Stimulated activated CD8-positive, alpha-beta memory T cell treated with anti-CD3 and anti-CD28 coated beads, Interleukin-7, amount 100 ng/mL, for 24 hours (primary cell): Measurements from ENCODE around the gene LGMN.

Source experiments
- DNase-seq: peaks from one replicate; pipeline ENCODE4 v3.0.0-alpha.2; 2020; ENCODE audit warnings: low read depth

Gene LGMN

DNA sequence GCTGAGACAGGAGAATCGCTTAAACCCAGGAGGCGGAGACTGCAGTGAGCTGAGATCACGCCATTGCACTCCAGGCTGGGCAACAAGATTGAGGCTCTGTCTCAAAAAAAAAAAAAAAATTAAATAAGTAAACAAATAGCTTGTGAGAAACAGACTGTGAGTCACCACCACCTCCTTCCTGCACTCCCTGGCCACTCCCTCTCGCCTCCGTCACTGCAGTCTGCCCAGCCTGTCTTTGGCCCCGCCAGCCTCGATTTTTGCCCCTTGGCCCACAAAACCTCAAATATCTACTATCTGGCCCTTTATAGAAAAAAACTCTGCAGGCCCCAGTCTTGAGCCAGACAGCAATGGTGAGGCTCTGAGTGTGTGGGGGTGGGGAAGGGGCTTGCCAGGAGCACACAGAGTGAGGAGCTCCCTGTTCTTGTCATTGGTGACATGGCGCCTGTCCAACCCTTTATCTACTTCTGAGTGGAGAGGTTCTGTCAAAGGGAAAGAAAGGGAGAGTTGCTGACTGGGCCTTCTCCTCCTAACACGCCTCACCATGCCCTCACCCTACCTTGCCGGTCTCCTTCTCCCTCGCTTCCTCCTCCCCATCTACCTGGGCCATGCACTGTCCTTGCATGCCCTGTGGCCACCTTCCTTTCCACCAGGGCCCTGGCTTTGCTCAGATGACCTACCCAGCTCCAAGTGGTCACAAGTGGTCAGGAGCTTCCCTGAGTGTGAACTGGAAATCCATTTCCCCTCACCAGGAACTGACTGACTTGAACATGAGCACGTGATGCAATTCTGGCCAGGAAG is 22.1 kb downstream of the LGMN start:
- DNase-seq = no peak

- no peak for DNase-seq
Measured at GRCh38 chr14:92724516-92725340, 23.7 kb downstream of the LGMN start.

- DNase-seq = no peak
Measured at GRCh38 chr14:92719890-92720323, 28.5 kb downstream of the LGMN start.

DNA sequence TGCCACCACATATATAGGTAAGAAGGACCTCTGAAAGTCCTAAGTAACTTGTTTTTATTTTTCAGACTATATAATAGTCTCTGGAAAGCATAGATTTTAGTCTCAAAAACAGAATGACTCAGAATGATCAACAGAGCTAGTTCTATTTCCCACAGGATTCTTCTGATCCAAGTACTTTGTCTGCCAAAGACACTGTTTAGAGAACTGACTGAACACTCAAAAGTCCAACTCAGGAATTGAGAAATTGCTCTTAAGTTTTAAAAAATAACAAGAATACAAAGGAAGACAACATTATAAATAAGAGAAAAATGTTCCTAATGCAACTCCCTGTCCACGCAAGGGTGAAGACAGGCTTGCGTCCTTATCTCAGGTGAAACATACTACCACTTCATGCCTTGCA is 29.0 kb downstream of the LGMN start:
- DNase-seq = no peak

- DNase-seq = no peak
Measured at GRCh38 chr14:92718664-92719063, 29.8 kb downstream of the LGMN start.

- DNase-seq = no peak
Measured at GRCh38 chr14:92717571-92718042, 30.8 kb downstream of the LGMN start.

GRCh38 chr14:92716131-92716530 is 32.3 kb downstream of the LGMN start:
- DNase-seq = no peak

- peak; percentile 81 for DNase-seq
Measured at GRCh38 chr14:92714739-92715307, 33.6 kb downstream of the LGMN start.

DNA sequence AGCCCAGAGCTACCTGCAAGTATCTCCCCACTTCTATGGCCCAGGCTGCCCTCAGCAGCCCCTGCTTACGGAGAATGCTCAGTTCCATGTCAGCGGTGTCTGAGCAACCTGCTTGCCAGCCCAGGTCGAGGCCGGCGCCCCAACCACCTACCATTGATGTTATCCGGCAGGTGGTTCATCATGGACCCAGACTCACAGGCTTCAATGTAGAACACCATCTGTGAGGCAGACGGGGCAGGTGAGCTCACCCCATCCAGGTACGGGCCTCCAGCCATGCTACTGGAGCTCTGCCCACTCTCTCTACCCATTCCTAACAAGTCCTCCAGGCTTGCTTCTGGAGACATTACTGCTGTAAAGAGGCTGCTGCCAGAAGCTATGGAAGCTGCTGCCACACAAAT is 35.8 kb downstream of the LGMN start:
- no peak for DNase-seq

GRCh38 chr14:92711976-92712653 is 36.3 kb downstream of the LGMN start:
- DNase-seq = no peak

DNA sequence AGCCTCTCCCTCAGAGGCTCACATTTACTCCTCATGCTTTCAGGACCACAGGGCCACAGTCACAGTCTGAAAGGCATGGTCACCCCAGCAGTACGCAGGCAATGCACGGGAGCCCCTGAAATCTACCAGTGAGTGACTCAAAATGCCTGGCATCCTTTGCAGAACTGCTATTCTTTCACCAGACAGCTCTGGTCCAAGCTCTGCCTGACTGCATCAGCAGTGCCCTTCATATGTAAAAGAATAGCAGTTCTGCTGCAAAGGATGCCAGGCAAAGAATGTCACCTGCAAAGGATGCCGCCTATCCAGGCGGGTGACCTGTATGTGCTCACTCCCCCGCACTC is 38.5 kb downstream of the LGMN start:
- no peak for DNase-seq

GRCh38 chr14:92709340-92710000 is 39.0 kb downstream of the LGMN start:
- DNase-seq = no peak

GRCh38 chr14:92706386-92706785 is 42.0 kb downstream of the LGMN start:
- DNase-seq = no peak

GRCh38 chr14:92704821-92705220 is 43.6 kb downstream of the LGMN start:
- no peak for DNase-seq

GRCh38 chr14:92704036-92704804 is 44.2 kb downstream of the LGMN start:
- DNase-seq = no peak

- DNase-seq = no peak
Measured at GRCh38 chr14:92703516-92703915, 44.9 kb downstream of the LGMN start.

GRCh38 chr14:92702441-92702918 is 45.9 kb downstream of the LGMN start:
- DNase-seq = no peak

GRCh38 chr14:92701826-92702225 is 46.6 kb downstream of the LGMN start:
- DNase-seq = no peak

- DNase-seq = no peak
Measured at GRCh38 chr14:92698393-92698792, 50.0 kb downstream of the LGMN start.

GRCh38 chr14:92696366-92696765 is 52.1 kb downstream of the LGMN start:
- no peak for DNase-seq

DNA sequence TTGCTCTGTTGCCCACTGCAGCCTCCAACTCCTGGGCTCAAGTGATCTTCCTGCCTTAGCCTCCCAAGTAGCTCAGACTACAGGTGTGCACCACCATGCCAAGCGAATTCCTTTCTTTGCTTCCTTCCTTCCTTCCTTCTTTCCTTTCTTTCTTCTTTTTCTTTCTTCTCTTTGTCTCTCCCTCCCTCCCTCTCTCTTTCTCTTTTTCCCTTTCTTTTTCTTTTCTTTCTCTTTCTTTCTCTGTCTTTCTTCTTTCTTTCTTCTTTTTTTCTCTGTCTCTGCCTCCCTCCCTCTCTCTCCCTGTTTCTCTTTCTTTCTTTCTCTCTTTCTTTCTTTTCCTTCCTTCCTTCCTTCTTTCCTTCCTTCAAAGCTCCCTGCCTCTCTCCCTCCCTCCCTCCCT is 52.9 kb downstream of the LGMN start:
- DNase-seq = no peak
